Measurements from ENCODE around the gene FOXP3. TPM values are rescaled to one million over a fixed set of nuclear protein-coding genes. Genes with fewer than 3 reads are reported as not detected.

Gene FOXP3
- total RNA-seq, 1 experiment from 2014 or later: 0.42 TPM

- TF ChIP-seq, protein P1, sequence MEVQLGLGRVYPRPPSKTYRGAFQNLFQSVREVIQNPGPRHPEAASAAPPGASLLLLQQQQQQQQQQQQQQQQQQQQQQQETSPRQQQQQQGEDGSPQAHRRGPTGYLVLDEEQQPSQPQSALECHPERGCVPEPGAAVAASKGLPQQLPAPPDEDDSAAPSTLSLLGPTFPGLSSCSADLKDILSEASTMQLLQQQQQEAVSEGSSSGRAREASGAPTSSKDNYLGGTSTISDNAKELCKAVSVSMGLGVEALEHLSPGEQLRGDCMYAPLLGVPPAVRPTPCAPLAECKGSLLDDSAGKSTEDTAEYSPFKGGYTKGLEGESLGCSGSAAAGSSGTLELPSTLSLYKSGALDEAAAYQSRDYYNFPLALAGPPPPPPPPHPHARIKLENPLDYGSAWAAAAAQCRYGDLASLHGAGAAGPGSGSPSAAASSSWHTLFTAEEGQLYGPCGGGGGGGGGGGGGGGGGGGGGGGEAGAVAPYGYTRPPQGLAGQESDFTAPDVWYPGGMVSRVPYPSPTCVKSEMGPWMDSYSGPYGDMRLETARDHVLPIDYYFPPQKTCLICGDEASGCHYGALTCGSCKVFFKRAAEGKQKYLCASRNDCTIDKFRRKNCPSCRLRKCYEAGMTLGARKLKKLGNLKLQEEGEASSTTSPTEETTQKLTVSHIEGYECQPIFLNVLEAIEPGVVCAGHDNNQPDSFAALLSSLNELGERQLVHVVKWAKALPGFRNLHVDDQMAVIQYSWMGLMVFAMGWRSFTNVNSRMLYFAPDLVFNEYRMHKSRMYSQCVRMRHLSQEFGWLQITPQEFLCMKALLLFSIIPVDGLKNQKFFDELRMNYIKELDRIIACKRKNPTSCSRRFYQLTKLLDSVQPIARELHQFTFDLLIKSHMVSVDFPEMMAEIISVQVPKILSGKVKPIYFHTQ (CRISPR knock-in tag; IDR thresholded peaks at IDR 0.05): no peak
- TF ChIP-seq OVOL2 (CRISPR knock-in tag; IDR thresholded peaks at IDR 0.05; ENCODE audit: borderline replicate concordance): no peak
- no peak for TF ChIP-seq RORB (CRISPR knock-in tag; IDR thresholded peaks at IDR 0.05)
- TF ChIP-seq EMX1 (CRISPR knock-in tag; IDR thresholded peaks at IDR 0.05): no peak
- TF ChIP-seq USF1 (CRISPR knock-in tag; IDR thresholded peaks at IDR 0.05): no peak
- TF ChIP-seq NR1H2 (CRISPR knock-in tag; IDR thresholded peaks at IDR 0.05): no peak
- no peak for TF ChIP-seq MAX (CRISPR knock-in tag; IDR thresholded peaks at IDR 0.05)
- TF ChIP-seq ZNF232 (CRISPR knock-in tag; IDR thresholded peaks at IDR 0.05): no peak
- TF ChIP-seq ERG (CRISPR knock-in tag; IDR thresholded peaks at IDR 0.05): no peak
Observed at GRCh38 chrX:49204017-49204416, 60.5 kb downstream of the FOXP3 start (continued).

- Mint-ChIP-seq H3K4me1 (peaks cover 11% of the 10 kb centered on the region), H3K27me3 (ENCODE audit: low read depth) (no peaks in the 10 kb centered on the region; the same call in 1 of the 2 replicates), H3K9me3 (no peaks in the 10 kb centered on the region), H3K27ac (no peak overlapping the region), H3K36me3 (no peaks in the 10 kb centered on the region), H3K4me3 (no peak overlapping the region)
- ChIA-PET CTCF (no interaction called here), POLR2A (no interaction called here)
- ATAC-seq (no peak), DNase-seq (ENCODE audit: low spot score) (no peak)
- TF ChIP-seq SP1 (CRISPR knock-in tag; conservative IDR thresholded peaks at IDR 0.05): no peak
- TF ChIP-seq, protein P2, sequence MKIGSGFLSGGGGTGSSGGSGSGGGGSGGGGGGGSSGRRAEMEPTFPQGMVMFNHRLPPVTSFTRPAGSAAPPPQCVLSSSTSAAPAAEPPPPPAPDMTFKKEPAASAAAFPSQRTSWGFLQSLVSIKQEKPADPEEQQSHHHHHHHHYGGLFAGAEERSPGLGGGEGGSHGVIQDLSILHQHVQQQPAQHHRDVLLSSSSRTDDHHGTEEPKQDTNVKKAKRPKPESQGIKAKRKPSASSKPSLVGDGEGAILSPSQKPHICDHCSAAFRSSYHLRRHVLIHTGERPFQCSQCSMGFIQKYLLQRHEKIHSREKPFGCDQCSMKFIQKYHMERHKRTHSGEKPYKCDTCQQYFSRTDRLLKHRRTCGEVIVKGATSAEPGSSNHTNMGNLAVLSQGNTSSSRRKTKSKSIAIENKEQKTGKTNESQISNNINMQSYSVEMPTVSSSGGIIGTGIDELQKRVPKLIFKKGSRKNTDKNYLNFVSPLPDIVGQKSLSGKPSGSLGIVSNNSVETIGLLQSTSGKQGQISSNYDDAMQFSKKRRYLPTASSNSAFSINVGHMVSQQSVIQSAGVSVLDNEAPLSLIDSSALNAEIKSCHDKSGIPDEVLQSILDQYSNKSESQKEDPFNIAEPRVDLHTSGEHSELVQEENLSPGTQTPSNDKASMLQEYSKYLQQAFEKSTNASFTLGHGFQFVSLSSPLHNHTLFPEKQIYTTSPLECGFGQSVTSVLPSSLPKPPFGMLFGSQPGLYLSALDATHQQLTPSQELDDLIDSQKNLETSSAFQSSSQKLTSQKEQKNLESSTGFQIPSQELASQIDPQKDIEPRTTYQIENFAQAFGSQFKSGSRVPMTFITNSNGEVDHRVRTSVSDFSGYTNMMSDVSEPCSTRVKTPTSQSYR (CRISPR knock-in tag; IDR thresholded peaks at IDR 0.05): no peak
- no peak for TF ChIP-seq ESRRA (CRISPR knock-in tag; IDR thresholded peaks at IDR 0.05; ENCODE audit: borderline replicate concordance)
- TF ChIP-seq, protein P1 (CRISPR knock-in tag; IDR thresholded peaks at IDR 0.05): no peak
- TF ChIP-seq FOXP1 (CRISPR knock-in tag; IDR thresholded peaks at IDR 0.05; ENCODE audit: borderline replicate concordance): no peak
- TF ChIP-seq TEAD1 (CRISPR knock-in tag; IDR thresholded peaks at IDR 0.05): no peak
- TF ChIP-seq PRRX2 (CRISPR knock-in tag; IDR thresholded peaks at IDR 0.05): no peak
- no peak for TF ChIP-seq FOXP4 (CRISPR knock-in tag; IDR thresholded peaks at IDR 0.05)
- TF ChIP-seq, protein P3, sequence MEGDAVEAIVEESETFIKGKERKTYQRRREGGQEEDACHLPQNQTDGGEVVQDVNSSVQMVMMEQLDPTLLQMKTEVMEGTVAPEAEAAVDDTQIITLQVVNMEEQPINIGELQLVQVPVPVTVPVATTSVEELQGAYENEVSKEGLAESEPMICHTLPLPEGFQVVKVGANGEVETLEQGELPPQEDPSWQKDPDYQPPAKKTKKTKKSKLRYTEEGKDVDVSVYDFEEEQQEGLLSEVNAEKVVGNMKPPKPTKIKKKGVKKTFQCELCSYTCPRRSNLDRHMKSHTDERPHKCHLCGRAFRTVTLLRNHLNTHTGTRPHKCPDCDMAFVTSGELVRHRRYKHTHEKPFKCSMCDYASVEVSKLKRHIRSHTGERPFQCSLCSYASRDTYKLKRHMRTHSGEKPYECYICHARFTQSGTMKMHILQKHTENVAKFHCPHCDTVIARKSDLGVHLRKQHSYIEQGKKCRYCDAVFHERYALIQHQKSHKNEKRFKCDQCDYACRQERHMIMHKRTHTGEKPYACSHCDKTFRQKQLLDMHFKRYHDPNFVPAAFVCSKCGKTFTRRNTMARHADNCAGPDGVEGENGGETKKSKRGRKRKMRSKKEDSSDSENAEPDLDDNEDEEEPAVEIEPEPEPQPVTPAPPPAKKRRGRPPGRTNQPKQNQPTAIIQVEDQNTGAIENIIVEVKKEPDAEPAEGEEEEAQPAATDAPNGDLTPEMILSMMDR (IDR thresholded peaks at IDR 0.05): no peak
- TF ChIP-seq NFYB (CRISPR knock-in tag; conservative IDR thresholded peaks at IDR 0.05; ENCODE audit: low read depth): no peak
- TF ChIP-seq ZNF219 (CRISPR knock-in tag; IDR thresholded peaks at IDR 0.05; ENCODE audit: borderline replicate concordance): no peak
- TF ChIP-seq ZBTB21 (CRISPR knock-in tag; IDR thresholded peaks at IDR 0.05; ENCODE audit: borderline replicate concordance): no peak
- no peak for TF ChIP-seq ZBTB43 (CRISPR knock-in tag; IDR thresholded peaks at IDR 0.05)
- no peak for TF ChIP-seq ZNF121 (CRISPR knock-in tag; IDR thresholded peaks at IDR 0.05)
Observed at GRCh38 chrX:49203536-49203935, 61.0 kb downstream of the FOXP3 start.

Measured in WTC11 (cell line).